GM12872 (cell line): ENCODE data around the gene DDX21.

Experiments
- TF ChIP-seq, protein P1 (sequence below): IDR thresholded peaks from 3 replicates; pipeline ENCODE4 v1.5.1; 2011; ENCODE audit warnings: low read depth, mild to moderate bottlenecking, low read length, moderate library complexity; ENCODE audit not compliant: insufficient read depth

DDX21 gene

DNA sequence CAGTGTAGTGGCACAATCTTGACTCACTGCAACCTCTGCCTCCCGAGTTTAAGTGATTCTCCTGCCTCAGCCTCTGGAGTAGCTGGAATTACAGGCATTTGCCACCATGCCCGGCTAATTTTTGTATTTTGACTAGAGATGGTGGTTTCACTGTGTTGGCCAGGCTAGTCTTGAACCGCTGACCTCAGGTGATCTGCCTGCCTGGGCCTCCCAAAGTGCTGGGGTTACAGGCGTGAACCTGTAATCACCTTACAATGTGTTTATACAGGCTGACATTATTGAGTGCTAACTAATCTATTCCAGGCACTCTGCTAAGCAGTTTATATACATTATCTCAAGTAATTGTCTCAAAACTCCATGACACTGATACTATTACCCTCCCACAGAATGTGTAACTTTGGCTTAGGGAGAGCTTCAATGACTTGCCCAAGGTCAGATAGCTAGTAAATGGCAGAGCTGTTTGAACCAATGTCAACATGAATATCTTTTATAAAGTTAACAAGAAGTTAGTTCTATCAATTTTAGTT lies 69.5 kb downstream of the DDX21 start:
- TF ChIP-seq, protein P1, sequence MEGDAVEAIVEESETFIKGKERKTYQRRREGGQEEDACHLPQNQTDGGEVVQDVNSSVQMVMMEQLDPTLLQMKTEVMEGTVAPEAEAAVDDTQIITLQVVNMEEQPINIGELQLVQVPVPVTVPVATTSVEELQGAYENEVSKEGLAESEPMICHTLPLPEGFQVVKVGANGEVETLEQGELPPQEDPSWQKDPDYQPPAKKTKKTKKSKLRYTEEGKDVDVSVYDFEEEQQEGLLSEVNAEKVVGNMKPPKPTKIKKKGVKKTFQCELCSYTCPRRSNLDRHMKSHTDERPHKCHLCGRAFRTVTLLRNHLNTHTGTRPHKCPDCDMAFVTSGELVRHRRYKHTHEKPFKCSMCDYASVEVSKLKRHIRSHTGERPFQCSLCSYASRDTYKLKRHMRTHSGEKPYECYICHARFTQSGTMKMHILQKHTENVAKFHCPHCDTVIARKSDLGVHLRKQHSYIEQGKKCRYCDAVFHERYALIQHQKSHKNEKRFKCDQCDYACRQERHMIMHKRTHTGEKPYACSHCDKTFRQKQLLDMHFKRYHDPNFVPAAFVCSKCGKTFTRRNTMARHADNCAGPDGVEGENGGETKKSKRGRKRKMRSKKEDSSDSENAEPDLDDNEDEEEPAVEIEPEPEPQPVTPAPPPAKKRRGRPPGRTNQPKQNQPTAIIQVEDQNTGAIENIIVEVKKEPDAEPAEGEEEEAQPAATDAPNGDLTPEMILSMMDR: no peak

DNA sequence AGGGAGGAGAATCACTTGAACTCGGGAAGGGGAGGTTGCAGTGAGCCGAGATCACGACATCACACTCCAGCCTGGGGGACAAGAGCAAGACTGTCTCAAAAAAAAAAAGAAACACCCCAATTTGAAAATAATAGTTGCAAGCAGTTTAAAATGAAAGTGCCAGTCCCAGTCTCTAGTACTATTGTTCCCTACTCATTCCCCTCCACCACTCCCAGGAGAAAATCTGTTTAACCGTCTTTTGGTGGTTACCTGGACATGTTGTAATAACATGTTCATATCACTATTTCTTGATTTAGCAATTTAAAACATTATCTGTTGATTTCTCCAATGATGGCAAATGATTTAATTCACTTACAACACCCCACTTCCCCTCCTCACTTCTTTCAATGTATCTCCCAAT lies 77.3 kb downstream of the DDX21 start:
- TF ChIP-seq, protein P1: no peak
